Fibroblast of skin of left biceps (primary cell): ENCODE results near the gene PRKCD.

Experiments
- DNase-seq, 2 experiments: peaks; one replicate each; pipeline ENCODE4 v3.0.0-alpha.2; 2013; ENCODE audit warnings: low read depth in 2 of 2

Gene PRKCD

GRCh38 chr3:53231532-53232511, 70.8 kb downstream of the PRKCD start:
- no peak for DNase-seq

GRCh38 chr3:53232641-53233377, 71.8 kb downstream of the PRKCD start:
- no peak for DNase-seq

- DNase-seq = no peak
These were observed 73.3 kb downstream of the PRKCD start for GRCh38 chr3:53234130-53234840.

- DNase-seq = no peak
These were observed 73.8 kb downstream of the PRKCD start for GRCh38 chr3:53234841-53235232.

- DNase-seq = no peak
These were observed 74.5 kb downstream of the PRKCD start for GRCh38 chr3:53235545-53235944.

- peak in 1 of 2 experiments; percentile 37 for DNase-seq
These were observed 75.3 kb downstream of the PRKCD start for GRCh38 chr3:53236112-53236841.

GRCh38 chr3:53238051-53238850, 77.2 kb downstream of the PRKCD start:
- peak; percentile 79 to 82 for DNase-seq

- no peak for DNase-seq
These were observed 77.9 kb downstream of the PRKCD start for GRCh38 chr3:53238886-53239285.

- DNase-seq = no peak
These were observed 78.8 kb downstream of the PRKCD start for GRCh38 chr3:53239800-53240199.

- DNase-seq = no peak
These were observed 80.3 kb downstream of the PRKCD start for GRCh38 chr3:53240989-53241972.

- DNase-seq = no peak
These were observed 81.1 kb downstream of the PRKCD start for GRCh38 chr3:53242155-53242554.
